ENCODE results near the gene ZNF808.

DNA sequence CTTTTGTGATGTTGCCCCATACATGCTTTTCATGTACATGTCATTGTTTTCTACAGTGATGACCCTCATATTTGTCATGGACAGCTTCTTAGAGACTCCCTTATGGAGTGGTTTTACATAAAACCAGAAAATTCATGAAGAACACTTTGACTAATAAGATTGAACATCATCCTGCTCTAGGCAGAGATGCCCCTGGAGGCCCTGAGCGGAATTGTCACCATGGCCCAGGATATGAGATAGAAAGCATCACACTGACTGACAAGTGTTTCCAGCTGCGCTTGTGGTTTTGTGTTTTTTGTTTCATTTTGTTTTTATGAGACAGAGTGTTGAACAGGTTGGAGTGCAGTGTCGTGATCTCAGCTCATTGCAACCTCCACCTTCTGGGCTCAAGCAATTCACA lies 64.8 kb downstream of the ZNF808 start:
- TF ChIP-seq REST (IDR thresholded peaks at IDR 0.05; ENCODE audit: insufficient read depth in 1 of 2, low read depth in 2 of 2, low read length in 2 of 2) (no peak), POLR2AphosphoS5 (IDR thresholded peaks at IDR 0.05; ENCODE audit: low read depth, low read length) (no peak), TAF1 (IDR thresholded peaks at IDR 0.05; ENCODE audit: borderline replicate concordance, insufficient read depth, low read length) (no peak), SIN3A (IDR thresholded peaks at IDR 0.05; ENCODE audit: borderline replicate concordance, insufficient read depth, low read length) (no peak)
